ENCODE measurements around the gene TMC1.

The TMC1 gene

GRCh38 chr9:72674961-72675360 lies 153.6 kb downstream of the TMC1 start:
- in situ Hi-C loops (cut with HindIII; ENCODE audit: low sequenced_read_pairs) = no loop called here
- no peak for DNase-seq (ENCODE audit: low read depth, low spot score)
- no peak for TF ChIP-seq CTCF (IDR thresholded peaks at IDR 0.05; ENCODE audit: low read depth, low read length)

GRCh38 chr9:72675586-72675985 lies 154.2 kb downstream of the TMC1 start:
- in situ Hi-C loops (cut with HindIII; ENCODE audit: low sequenced_read_pairs) = no loop called here
- H3K4me3 ChIP-seq (ENCODE audit: low read depth, low read length) = no peak overlapping the region
- TF ChIP-seq CTCF (IDR thresholded peaks at IDR 0.05; ENCODE audit: low read depth, low read length) = no peak
- peak; percentile 51 for DNase-seq (ENCODE audit: low read depth, low spot score)

More at GRCh38 chr9:72674961-72675360, 153.6 kb downstream of the TMC1 start:
- H3K4me3 ChIP-seq (ENCODE audit: low read depth, low read length) = no peak overlapping the region

- no peak overlapping the region for H3K4me3 ChIP-seq (ENCODE audit: low read depth, low read length)
- TF ChIP-seq CTCF (IDR thresholded peaks at IDR 0.05; ENCODE audit: low read depth, low read length) = no peak
- in situ Hi-C loops (cut with HindIII; ENCODE audit: low sequenced_read_pairs) = no loop called here
- DNase-seq (ENCODE audit: low read depth, low spot score) = no peak
These were observed 159.3 kb downstream of the TMC1 start for GRCh38 chr9:72680593-72681282.

- in situ Hi-C loops (cut with HindIII; ENCODE audit: low sequenced_read_pairs) = no loop called here
- no peak overlapping the region for H3K4me3 ChIP-seq (ENCODE audit: low read depth, low read length)
- DNase-seq (ENCODE audit: low read depth, low spot score) = no peak
- no peak for TF ChIP-seq CTCF (IDR thresholded peaks at IDR 0.05; ENCODE audit: low read depth, low read length)
These were observed 159.8 kb downstream of the TMC1 start for GRCh38 chr9:72681283-72681630.

GRCh38 chr9:72684615-72685014 lies 163.2 kb downstream of the TMC1 start:
- no peak for TF ChIP-seq CTCF (IDR thresholded peaks at IDR 0.05; ENCODE audit: low read depth, low read length)
- no peak for DNase-seq (ENCODE audit: low read depth, low spot score)
- no peak overlapping the region for H3K4me3 ChIP-seq (ENCODE audit: low read depth, low read length)
- in situ Hi-C loops (cut with HindIII; ENCODE audit: low sequenced_read_pairs) = no loop called here

GRCh38 chr9:72685911-72686310 lies 164.5 kb downstream of the TMC1 start:
- no peak for TF ChIP-seq CTCF (IDR thresholded peaks at IDR 0.05; ENCODE audit: low read depth, low read length)
- in situ Hi-C loops (cut with HindIII; ENCODE audit: low sequenced_read_pairs) = no loop called here
- no peak overlapping the region for H3K4me3 ChIP-seq (ENCODE audit: low read depth, low read length)
- no peak for DNase-seq (ENCODE audit: low read depth, low spot score)

All from astrocyte of the spinal cord (primary cell).